ENCODE measurements around the gene NXNL1.

DNA sequence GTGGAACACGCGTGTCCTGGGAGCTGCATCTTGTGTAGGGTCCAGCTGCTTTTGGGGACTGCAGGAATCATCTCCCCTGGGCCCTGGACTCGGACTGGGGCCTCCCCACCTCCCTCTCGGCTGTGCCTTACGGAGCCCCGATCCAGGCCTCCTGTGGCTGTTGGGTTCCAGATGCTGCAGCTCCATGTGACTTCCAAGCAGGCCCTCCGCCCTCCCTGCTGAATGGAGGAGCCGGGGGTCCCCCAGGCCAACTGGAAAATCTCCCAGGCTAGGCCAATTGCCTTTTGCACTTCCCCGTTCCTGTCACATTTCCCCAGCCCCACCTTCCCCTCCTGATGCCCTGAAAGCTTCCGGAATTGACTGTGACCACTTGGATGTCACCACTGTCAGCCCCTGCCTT, 44.5 kb upstream of the NXNL1 start:
- TF ChIP-seq CTCF (IDR thresholded peaks at IDR 0.05), result no peak
- TF ChIP-seq ZFX (IDR thresholded peaks at IDR 0.05; ENCODE audit: borderline replicate concordance), result no peak

Measured in 22Rv1 (cell line).